HG02852 (cell line): ENCODE measurements around the gene NEK4.
"Not testable (repeated sequence)": the region's sequence is repeated elsewhere in the genome, so short reads cannot be mapped to it uniquely, and the experiment has no call there.

ENCODE experiments used
- ATAC-seq: cut with Tn5 transposase; IDR thresholded peaks from one replicate; pipeline ENCODE4 v1.9.1; 2021; ENCODE audit warnings: mild to moderate bottlenecking, moderate library complexity; ENCODE audit not compliant: unreplicated experiment

The NEK4 gene

GRCh38 chr3:52679811-52680210 is 90.9 kb downstream of the NEK4 start:
- ATAC-seq: no peak

- ATAC-seq: no peak
Measured at GRCh38 chr3:52679199-52679538, 91.6 kb downstream of the NEK4 start.

- ATAC-seq: no peak
Measured at GRCh38 chr3:52678265-52679198, 92.2 kb downstream of the NEK4 start.

GRCh38 chr3:52676201-52676600 is 94.5 kb downstream of the NEK4 start:
- ATAC-seq: not testable (repeated sequence)

- no peak for ATAC-seq
Measured at GRCh38 chr3:52671676-52672075, 99.1 kb downstream of the NEK4 start.

GRCh38 chr3:52670621-52671521 is 99.9 kb downstream of the NEK4 start:
- peak; percentile 85 for ATAC-seq

GRCh38 chr3:52663098-52663497 is 107.6 kb downstream of the NEK4 start:
- no peak for ATAC-seq

GRCh38 chr3:52660046-52660445 is 110.7 kb downstream of the NEK4 start:
- no peak for ATAC-seq
